GM23248 (cell line): ENCODE data around the gene RAP2A. TPM values are rescaled to one million over a fixed set of nuclear protein-coding genes. Genes with fewer than 3 reads are reported as not detected.

Source experiments
- DNase-seq: peaks from one replicate; pipeline ENCODE4 v3.0.0-alpha.2; 2015
- H2AFZ ChIP-seq: fragments of 200-600 bp; sonication (generic); 2 replicates; pipeline ENCODE4 v1.6.1; 2016; ENCODE audit warnings: antibody characterized with exemption
- H3F3A ChIP-seq: fragments of 200-600 bp; sonication (generic); 2 replicates; pipeline ENCODE4 v1.6.1; 2016; ENCODE audit warnings: mild to moderate bottlenecking, antibody characterized with exemption, mixed run types; ENCODE audit not compliant: insufficient read depth
- H3K27ac ChIP-seq: fragments of 200-600 bp; sonication (generic); 2 replicates; pipeline ENCODE4 v1.5.1; 2016; ENCODE audit warnings: mild to moderate bottlenecking
- H3K27me3 ChIP-seq: fragments of 200-600 bp; sonication (generic); replicated peaks from 2 replicates; pipeline ENCODE4 v1.6.1; 2016; ENCODE audit warnings: mild to moderate bottlenecking; ENCODE audit not compliant: insufficient read depth
- H3K36me3 ChIP-seq: fragments of 200-600 bp; sonication (generic); 2 replicates; pipeline ENCODE4 v1.6.1; 2016; ENCODE audit warnings: low read depth, mild to moderate bottlenecking
- H3K4me1 ChIP-seq: fragments of 200-600 bp; sonication (generic); 2 replicates; pipeline ENCODE4 v1.6.1; 2016; ENCODE audit warnings: mild to moderate bottlenecking; ENCODE audit not compliant: insufficient read depth
- H3K4me2 ChIP-seq: fragments of 200-600 bp; sonication (generic); one replicate; pipeline ENCODE4 v1.6.1; 2016; ENCODE audit warnings: mild to moderate bottlenecking; ENCODE audit not compliant: unreplicated experiment
- H3K4me3 ChIP-seq: fragments of 200-600 bp; sonication (generic); 2 replicates; pipeline ENCODE4 v1.5.1; 2016; ENCODE audit warnings: mild to moderate bottlenecking
- H3K79me2 ChIP-seq: fragments of 200-600 bp; sonication (generic); 2 replicates; pipeline ENCODE4 v1.6.1; 2016; ENCODE audit warnings: mild to moderate bottlenecking; ENCODE audit not compliant: insufficient read depth
- H3K9ac ChIP-seq: fragments of 200-600 bp; sonication (generic); 2 replicates; pipeline ENCODE4 v1.6.1; 2016; ENCODE audit warnings: mild to moderate bottlenecking
- H3K9me2 ChIP-seq: fragments of 200-600 bp; sonication (generic); 2 replicates; pipeline ENCODE4 v1.6.1; 2016; ENCODE audit warnings: mixed run types, mild to moderate bottlenecking, moderate library complexity; ENCODE audit not compliant: insufficient read depth
- H3K9me3 ChIP-seq: fragments of 200-600 bp; sonication (generic); one replicate; pipeline ENCODE4 v1.6.1; 2017; ENCODE audit warnings: low read depth
- H4K20me1 ChIP-seq: fragments of 200-600 bp; sonication (generic); 2 replicates; pipeline ENCODE4 v1.6.0; 2016; ENCODE audit not compliant: insufficient read depth
- EZH2 ChIP-seq: fragments of 200-600 bp; sonication (generic); IDR thresholded peaks from 2 replicates; pipeline ENCODE4 v1.6.1; 2018; ENCODE audit warnings: antibody characterized with exemption, mild to moderate bottlenecking; ENCODE audit not compliant: insufficient read depth, poor library complexity, severe bottlenecking
- EZH2phosphoT487 ChIP-seq: fragments of 200-600 bp; sonication (generic); IDR thresholded peaks from 2 replicates; pipeline ENCODE4 v1.6.1; 2018; ENCODE audit warnings: antibody characterized with exemption, moderate library complexity, mild to moderate bottlenecking, low read depth; ENCODE audit not compliant: insufficient read depth
- WGBS, 2 experiments: methylation state at CpG; one replicate each; pipeline ENCODE4 v1.1.6; 2015 to 2017; ENCODE audit warnings: low lambda C conversion rate in 2 of 2, low coverage in 1 of 2; ENCODE audit errors: missing lambda C conversion rate in 2 of 2; 5-methylcytosine and 5-hydroxymethylcytosine counted together
- in situ Hi-C: fragments of 300-500 bp; cut with MboI; formaldehyde crosslinking; loops from 2 replicates; pipeline ENCODE4 v1.15.0; 2020
- polyA plus RNA-seq: library from polyadenylated mRNA; unstranded; fragments of >200 nt; fragmentation: Nextera tagmentation; extraction: Ambion mirVana; gene quantifications from 2 replicates; pipeline ENCODE4 v1.2.1, GENCODE V29; 2016
- total RNA-seq: library from RNA; depleted of rRNA; stranded (reverse); fragments of >200 nt; shearing (Covaris generic); gene quantifications from 2 replicates; pipeline ENCODE4 v1.2.3, GENCODE V29; 2014

The RAP2A gene
- total and polyA plus RNA-seq, 2 experiments from 2014 or later, result 3.8 to 23.9 TPM

DNA sequence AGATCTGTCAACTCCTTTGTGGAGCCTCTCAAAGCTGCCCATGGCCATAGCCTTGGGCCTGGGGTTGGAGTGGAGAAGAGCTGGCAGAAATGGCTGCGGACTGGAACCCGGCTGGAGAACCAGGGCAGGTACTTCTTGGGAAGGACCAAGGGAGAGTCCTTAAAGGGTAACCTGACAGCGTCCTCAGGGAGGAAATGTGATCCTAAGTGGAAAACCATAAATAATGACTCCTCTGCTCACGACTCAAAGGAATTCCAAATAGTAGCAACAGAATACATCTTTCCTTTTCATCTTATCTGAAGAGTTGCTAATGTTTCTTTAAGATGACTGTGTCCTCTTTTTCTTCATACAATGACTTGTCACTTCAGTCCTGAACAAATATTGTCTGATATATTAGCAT is 41.0 kb downstream of the RAP2A start:
- in situ Hi-C loops, result no loop called here
- no peak overlapping the region for H3K4me3 ChIP-seq
- H3K4me1 ChIP-seq, result no peaks in the 10 kb centered on the region
- H3K9me3 ChIP-seq, result no peaks in the 10 kb centered on the region
- no peak overlapping the region for H2AFZ ChIP-seq
- no peaks in the 10 kb centered on the region for H4K20me1 ChIP-seq
- no peak overlapping the region for H3K4me2 ChIP-seq
- peaks cover 3% of the 10 kb centered on the region; the same call in 1 of the 2 replicates for H3K9me2 ChIP-seq
- WGBS, 2 experiments, result 59 to 64% methylated on average over 4 of the region's 4 CpGs
- no peaks in the 10 kb centered on the region for H3F3A ChIP-seq
- no peaks in the 10 kb centered on the region for H3K27me3 ChIP-seq
- H3K27ac ChIP-seq, result no peak overlapping the region
- no peak for DNase-seq
- no peak overlapping the region for H3K9ac ChIP-seq
- no peak for TF ChIP-seq EZH2
- TF ChIP-seq EZH2phosphoT487, result no peak
- no peaks in the 10 kb centered on the region for H3K79me2 ChIP-seq
- no peaks in the 10 kb centered on the region for H3K36me3 ChIP-seq

DNA sequence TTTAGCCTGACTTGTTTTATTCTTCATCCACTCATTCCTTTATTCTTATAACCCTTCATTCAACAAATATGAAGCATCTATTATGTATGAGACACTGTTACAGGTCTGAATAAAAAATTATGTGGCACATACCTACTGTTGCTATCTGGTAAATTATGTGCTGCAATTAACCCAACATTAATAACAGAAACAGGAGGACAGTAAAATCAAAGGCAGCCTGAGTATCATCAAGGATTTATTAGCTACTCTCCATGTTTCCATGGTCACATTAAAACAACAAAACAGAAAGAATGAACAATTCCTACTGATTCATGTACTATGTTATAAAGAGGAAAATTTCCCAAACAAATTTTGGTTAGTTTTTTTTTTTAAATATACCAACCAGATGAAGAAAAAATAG is 43.9 kb downstream of the RAP2A start:
- no peak overlapping the region for H3K27ac ChIP-seq
- no peaks in the 10 kb centered on the region for H3K36me3 ChIP-seq
- H3F3A ChIP-seq, result no peaks in the 10 kb centered on the region
- H3K9me2 ChIP-seq, result no peaks in the 10 kb centered on the region
- no peak overlapping the region for H3K4me3 ChIP-seq
- in situ Hi-C loops, result no loop called here
- no peak for DNase-seq
- TF ChIP-seq EZH2phosphoT487, result no peak
- TF ChIP-seq EZH2, result no peak
- H3K9me3 ChIP-seq, result no peaks in the 10 kb centered on the region
- H3K4me1 ChIP-seq, result no peaks in the 10 kb centered on the region
- H2AFZ ChIP-seq, result no peak overlapping the region
- H3K27me3 ChIP-seq, result no peaks in the 10 kb centered on the region
- H3K9ac ChIP-seq, result no peak overlapping the region
- H3K4me2 ChIP-seq, result no peak overlapping the region
- no peaks in the 10 kb centered on the region for H4K20me1 ChIP-seq
- no peaks in the 10 kb centered on the region for H3K79me2 ChIP-seq

DNA sequence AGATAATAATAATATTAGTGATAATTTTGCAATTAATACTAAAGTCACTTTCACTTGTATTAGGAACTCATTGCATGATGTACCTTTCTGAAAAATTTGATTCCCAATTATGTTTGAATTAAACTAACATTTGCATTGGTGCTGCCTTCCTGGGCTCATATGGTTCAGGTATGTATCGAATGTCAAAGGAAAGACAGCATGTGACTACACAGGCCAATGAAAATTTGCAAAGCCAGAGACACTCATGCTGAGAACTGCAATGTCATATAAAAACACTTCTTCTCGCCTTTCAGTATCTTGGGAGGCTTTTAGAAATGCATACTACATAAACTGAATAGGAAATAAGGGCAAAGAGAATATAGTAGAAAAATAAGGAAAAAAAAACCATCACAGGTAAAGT is 44.3 kb downstream of the RAP2A start:
- no peak overlapping the region for H3K4me2 ChIP-seq
- H3K4me1 ChIP-seq, result no peaks in the 10 kb centered on the region
- H4K20me1 ChIP-seq, result no peaks in the 10 kb centered on the region
- in situ Hi-C loops, result no loop called here
- no peak overlapping the region for H3K4me3 ChIP-seq
- no peak overlapping the region for H3K9ac ChIP-seq
- H2AFZ ChIP-seq, result no peak overlapping the region
- no peaks in the 10 kb centered on the region for H3K79me2 ChIP-seq
- TF ChIP-seq EZH2, result no peak
- TF ChIP-seq EZH2phosphoT487, result no peak
- no peaks in the 10 kb centered on the region for H3F3A ChIP-seq
- WGBS, 2 experiments, result 44 to 53% methylated on average over 2 of the region's 2 CpGs
- H3K9me3 ChIP-seq, result no peaks in the 10 kb centered on the region
- H3K27ac ChIP-seq, result no peak overlapping the region
- no peak for DNase-seq
- no peaks in the 10 kb centered on the region for H3K36me3 ChIP-seq
- no peaks in the 10 kb centered on the region for H3K27me3 ChIP-seq
- no peaks in the 10 kb centered on the region for H3K9me2 ChIP-seq

DNA sequence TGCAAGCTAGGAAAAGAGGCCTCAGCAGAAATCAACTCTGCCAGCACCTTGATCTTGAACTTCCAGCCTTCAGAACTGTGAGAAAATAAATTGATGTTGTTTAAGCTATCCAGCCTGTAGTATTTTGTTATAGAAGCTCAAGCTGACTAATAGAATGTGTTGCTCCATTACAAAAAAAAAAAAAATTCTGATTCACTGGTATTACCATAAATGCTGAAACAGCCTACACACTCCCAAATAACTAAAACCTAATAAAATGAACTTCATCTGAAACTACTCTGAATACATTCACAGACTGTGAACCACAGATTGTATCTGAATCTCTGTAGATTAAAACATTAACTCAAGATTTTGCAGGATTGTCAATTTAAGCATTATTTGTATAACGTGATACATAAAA is 49.5 kb downstream of the RAP2A start:
- Histone ChIP-seq H3K4me2 (no peak overlapping the region), H3K27me3 (no peaks in the 10 kb centered on the region), H4K20me1 (no peaks in the 10 kb centered on the region), H2AFZ (no peak overlapping the region), H3K27ac (no peak overlapping the region), H3K79me2 (no peaks in the 10 kb centered on the region), H3K9me2 (no peaks in the 10 kb centered on the region), H3K36me3 (no peaks in the 10 kb centered on the region), H3K9ac (no peak overlapping the region), H3K9me3 (no peaks in the 10 kb centered on the region), H3K4me3 (no peak overlapping the region), H3F3A (no peaks in the 10 kb centered on the region), H3K4me1 (no peaks in the 10 kb centered on the region)
- DNase-seq, result no peak
- TF ChIP-seq EZH2 (no peak), EZH2phosphoT487 (no peak)
- 58 to 72% methylated on average over 1 of the region's 1 CpG for WGBS, 2 experiments
- in situ Hi-C loops, result no loop called here

DNA sequence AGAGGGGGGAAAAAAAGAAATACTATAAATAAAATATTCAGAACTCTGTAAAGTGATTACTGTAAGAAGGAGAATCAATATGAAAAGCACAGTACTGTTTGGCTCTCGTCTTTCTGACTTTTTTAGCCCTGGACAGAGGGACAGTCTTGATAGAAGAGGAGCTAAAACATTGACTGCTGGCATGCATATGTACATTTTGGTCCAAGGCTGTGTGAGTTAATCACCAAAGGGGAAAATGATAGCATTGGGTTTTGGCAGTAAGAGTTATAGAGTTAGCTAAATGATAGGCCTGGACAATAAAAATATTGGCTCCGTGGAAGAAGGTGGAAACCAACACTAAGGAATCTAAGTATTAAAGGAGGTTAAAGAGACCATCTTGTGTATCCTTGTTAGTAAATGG is 50.3 kb downstream of the RAP2A start:
- H3K79me2 ChIP-seq, result no peaks in the 10 kb centered on the region
- H3F3A ChIP-seq, result no peaks in the 10 kb centered on the region
- in situ Hi-C loops, result no loop called here
- no peak overlapping the region for H3K27ac ChIP-seq
- no peaks in the 10 kb centered on the region for H3K4me1 ChIP-seq
- no peak overlapping the region for H3K4me3 ChIP-seq
- H3K9ac ChIP-seq, result no peak overlapping the region
- WGBS, 2 experiments, result 49 to 51% methylated on average over 2 of the region's 2 CpGs
- H2AFZ ChIP-seq, result no peak overlapping the region
- H3K36me3 ChIP-seq, result no peaks in the 10 kb centered on the region
- no peaks in the 10 kb centered on the region for H4K20me1 ChIP-seq
- H3K4me2 ChIP-seq, result no peak overlapping the region
- TF ChIP-seq EZH2phosphoT487, result no peak
- no peak for DNase-seq
- no peaks in the 10 kb centered on the region for H3K9me2 ChIP-seq
- H3K9me3 ChIP-seq, result no peaks in the 10 kb centered on the region
- no peaks in the 10 kb centered on the region for H3K27me3 ChIP-seq
